ENCODE results near the gene STX19. TPM values are rescaled to one million over a fixed set of nuclear protein-coding genes. Genes with fewer than 3 reads are reported as not detected.

STX19 gene
- total RNA-seq, 1 experiment from 2014 or later = not detected

DNA sequence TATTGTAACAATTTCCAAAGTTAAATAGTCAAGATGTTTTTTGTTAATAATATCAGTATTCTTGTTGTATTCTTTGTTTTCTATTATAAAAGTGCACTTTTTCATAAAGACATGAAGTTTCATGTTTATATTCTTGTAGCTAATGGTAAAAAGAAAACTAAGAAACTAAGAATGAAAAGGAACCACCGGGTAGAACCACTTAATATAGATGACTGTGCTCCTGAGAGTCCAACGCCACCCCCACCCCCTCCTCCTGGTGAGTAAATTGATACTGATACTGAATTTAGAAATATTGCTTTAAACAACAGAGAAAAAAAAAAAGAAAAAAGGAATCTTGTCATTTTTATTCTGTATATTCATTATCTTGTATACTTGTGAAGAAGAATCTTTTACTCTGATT lies 20.9 kb upstream of the STX19 start:
- no peak overlapping the region for H4K8ac ChIP-seq (replicated peaks; ENCODE audit: insufficient read length, low read depth, low read length)
- Mint-ChIP-seq H3K9me3 (peaks cover 9 to 12% of the 10 kb centered on the region in 2 experiments), H3K36me3 (ENCODE audit: insufficient read depth in 1 of 3, low read depth in 3 of 3) (peaks cover 10 to 14% (median 12%) of the 10 kb centered on the region in 3 experiments; a peak in 6 of 7 replicates), H3K27me3 (ENCODE audit: low read depth) (no peaks in the 10 kb centered on the region), H3K27ac (no peak overlapping the region), H3K4me3 (no peak overlapping the region), H3K4me1 (no peaks in the 10 kb centered on the region)
- H3K27me3 ChIP-seq (ENCODE audit: insufficient read depth, low read length) = no peaks in the 10 kb centered on the region
- H4K5ac ChIP-seq (ENCODE audit: insufficient read length, low read depth, low read length) = no peak overlapping the region
- no peak overlapping the region for H4K91ac ChIP-seq (ENCODE audit: insufficient read length, low read depth, low read length)
- no peak overlapping the region for H3T11ph ChIP-seq (ENCODE audit: low read length)
- H3K9me3 ChIP-seq (ENCODE audit: control insufficient read depth, low read depth, low read length) = no peaks in the 10 kb centered on the region
- H3K23ac ChIP-seq (ENCODE audit: insufficient read length, low read depth, low read length) = no peak overlapping the region
- TF ChIP-seq, protein P1, sequence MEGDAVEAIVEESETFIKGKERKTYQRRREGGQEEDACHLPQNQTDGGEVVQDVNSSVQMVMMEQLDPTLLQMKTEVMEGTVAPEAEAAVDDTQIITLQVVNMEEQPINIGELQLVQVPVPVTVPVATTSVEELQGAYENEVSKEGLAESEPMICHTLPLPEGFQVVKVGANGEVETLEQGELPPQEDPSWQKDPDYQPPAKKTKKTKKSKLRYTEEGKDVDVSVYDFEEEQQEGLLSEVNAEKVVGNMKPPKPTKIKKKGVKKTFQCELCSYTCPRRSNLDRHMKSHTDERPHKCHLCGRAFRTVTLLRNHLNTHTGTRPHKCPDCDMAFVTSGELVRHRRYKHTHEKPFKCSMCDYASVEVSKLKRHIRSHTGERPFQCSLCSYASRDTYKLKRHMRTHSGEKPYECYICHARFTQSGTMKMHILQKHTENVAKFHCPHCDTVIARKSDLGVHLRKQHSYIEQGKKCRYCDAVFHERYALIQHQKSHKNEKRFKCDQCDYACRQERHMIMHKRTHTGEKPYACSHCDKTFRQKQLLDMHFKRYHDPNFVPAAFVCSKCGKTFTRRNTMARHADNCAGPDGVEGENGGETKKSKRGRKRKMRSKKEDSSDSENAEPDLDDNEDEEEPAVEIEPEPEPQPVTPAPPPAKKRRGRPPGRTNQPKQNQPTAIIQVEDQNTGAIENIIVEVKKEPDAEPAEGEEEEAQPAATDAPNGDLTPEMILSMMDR (conservative IDR thresholded peaks at IDR 0.05) = no peak
- no peak overlapping the region for H2AFZ ChIP-seq (ENCODE audit: low read length)
- H3K79me2 ChIP-seq (ENCODE audit: insufficient read depth, low read length) = no peaks in the 10 kb centered on the region
- no peak overlapping the region for H3K4me2 ChIP-seq (ENCODE audit: insufficient read depth, insufficient read length, low read length)
- DNase-seq = no peak
- no peak overlapping the region for H3K27ac ChIP-seq (ENCODE audit: insufficient read length, low read depth, low read length)
- H4K20me1 ChIP-seq (ENCODE audit: control insufficient read depth, insufficient read depth, insufficient read length) = no peaks in the 10 kb centered on the region
- no peak overlapping the region for H2BK120ac ChIP-seq (ENCODE audit: low read depth, low read length, poor library complexity, severe bottlenecking)
- H3K79me1 ChIP-seq (ENCODE audit: insufficient read depth, low read depth, low read length, poor library complexity, severe bottlenecking) = no peaks in the 10 kb centered on the region
- no peak overlapping the region for H3K18ac ChIP-seq (ENCODE audit: insufficient read length, low read depth, low read length)
- no peak overlapping the region for H2BK12ac ChIP-seq (ENCODE audit: insufficient read length, low read depth, low read length)
- no peak overlapping the region for H3K9ac ChIP-seq (ENCODE audit: extremely low read depth, insufficient read length, low read length)
- no peaks in the 10 kb centered on the region for H3K23me2 ChIP-seq (ENCODE audit: insufficient read length, low read depth, low read length, poor library complexity, severe bottlenecking)
- no peaks in the 10 kb centered on the region for H3K4me1 ChIP-seq (ENCODE audit: insufficient read depth, low read length)
- no peak overlapping the region for H3K4ac ChIP-seq (ENCODE audit: low read depth, low read length)
- no peak overlapping the region for H3K56ac ChIP-seq (ENCODE audit: insufficient read length, low read depth, low read length)
- no peak overlapping the region for H2BK20ac ChIP-seq (ENCODE audit: low read depth, low read length, poor library complexity, severe bottlenecking)
- no peak overlapping the region for H2BK5ac ChIP-seq (ENCODE audit: insufficient read length, low read length)
- no peak overlapping the region for H2AK5ac ChIP-seq (ENCODE audit: insufficient read length, low read length)
- no CpG with 5 or more reads among the region's 2 CpGs for WGBS (ENCODE audit: extremely low coverage, insufficient read length, low lambda C conversion rate)
- H2BK15ac ChIP-seq (ENCODE audit: low read depth, low read length) = no peak overlapping the region
- no peak overlapping the region for H3K14ac ChIP-seq (ENCODE audit: insufficient read depth, low read length)
